Stomach smooth muscle (tissue), 2 donors: ENCODE results near the gene CHMP2A.

Experiments
- H3K27ac ChIP-seq: one replicate; pipeline ENCODE4 v1.7.0; 2013; ENCODE audit warnings: mild to moderate bottlenecking, low read length, inconsistent platforms
- H3K27me3 ChIP-seq, 2 donors: one replicate each; pipeline ENCODE4 v1.7.0; 2013; ENCODE audit warnings: low read length in 2 of 2; ENCODE audit not compliant: insufficient read depth in 2 of 2, control insufficient read depth in 1 of 2
- H3K36me3 ChIP-seq, 2 donors: one replicate each; pipeline ENCODE4 v1.7.0; 2013; ENCODE audit warnings: low read length in 2 of 2; ENCODE audit not compliant: control insufficient read depth in 2 of 2, insufficient read depth in 2 of 2
- H3K4me1 ChIP-seq: one replicate; pipeline ENCODE4 v1.7.0; 2013; ENCODE audit warnings: low read length; ENCODE audit not compliant: control insufficient read depth, insufficient read depth
- H3K4me3 ChIP-seq, 2 donors: one replicate each; pipeline ENCODE4 v1.7.0; 2013; ENCODE audit warnings: low read length in 2 of 2
- H3K9ac ChIP-seq, 2 donors: one replicate each; pipeline ENCODE4 v1.7.0; 2013; ENCODE audit warnings: low read length in 2 of 2, mild to moderate bottlenecking in 1 of 2
- H3K9me3 ChIP-seq, 2 donors: one replicate each; pipeline ENCODE4 v1.7.0; 2013; ENCODE audit warnings: low read length in 2 of 2; ENCODE audit not compliant: control insufficient read depth in 2 of 2
- donor health status: healthy.
- donor health status: Pancreatic carcinoma.

Gene CHMP2A

DNA sequence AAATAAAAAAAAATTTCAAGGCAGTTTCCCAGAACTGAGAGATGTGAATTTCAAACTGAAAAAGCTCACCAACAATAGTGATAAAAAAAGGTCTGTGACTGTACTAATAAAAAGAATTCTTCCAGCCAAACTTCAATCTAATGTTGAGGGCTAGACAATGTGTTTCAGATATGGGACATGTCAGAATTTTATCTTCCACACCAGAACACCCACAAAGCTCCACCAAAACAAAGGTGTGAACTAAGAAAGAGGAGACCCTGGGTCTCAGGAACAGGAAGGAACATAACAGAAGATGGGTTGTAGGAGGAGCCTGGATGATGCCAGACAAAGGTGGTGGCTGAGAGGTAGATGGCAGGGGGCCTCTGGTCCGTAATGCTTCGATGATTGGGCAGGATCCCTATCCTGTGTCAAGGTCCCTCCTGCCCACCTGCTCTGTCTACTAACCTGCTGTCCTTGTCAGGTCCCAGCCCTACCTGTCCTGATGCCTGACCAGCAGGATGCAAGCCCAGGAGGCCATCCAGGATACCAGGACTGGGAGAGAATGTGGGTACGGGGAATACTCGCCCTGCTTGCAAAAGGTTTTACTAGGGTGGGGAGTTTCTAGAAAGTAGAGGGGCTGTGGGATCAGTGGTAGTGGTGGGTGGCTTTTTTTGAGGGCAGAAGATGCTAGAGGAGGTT, 13.7 kb upstream of the CHMP2A start:
- Histone ChIP-seq H3K27me3 (no peaks in the 10 kb centered on the region), H3K27ac (no peak overlapping the region), H3K9ac (no peak overlapping the region), H3K4me3 (no peak overlapping the region), H3K36me3 (peaks cover 7 to 24% of the 10 kb centered on the region in 2 donors), H3K9me3 (no peaks in the 10 kb centered on the region), H3K4me1 (peaks cover 14% of the 10 kb centered on the region)

DNA sequence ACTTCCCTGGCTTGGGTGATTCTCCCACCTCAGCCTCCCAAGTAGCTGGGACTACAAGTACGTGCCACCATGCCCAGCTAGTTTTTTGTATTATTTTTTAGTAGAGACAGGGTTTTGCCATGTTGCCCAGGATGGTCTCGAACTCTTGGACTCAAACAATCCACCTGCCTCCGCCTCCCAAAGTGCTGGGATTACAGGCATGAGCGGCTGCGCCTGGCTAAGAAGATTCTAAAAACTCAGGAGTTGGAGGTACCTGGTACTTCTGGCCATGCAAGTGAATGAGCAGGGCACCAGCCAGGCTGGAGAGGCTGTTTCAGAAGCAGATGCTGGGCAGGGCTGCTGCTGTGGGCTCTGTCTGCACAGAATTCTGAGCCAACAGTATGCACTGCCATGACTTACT, 12.1 kb upstream of the CHMP2A start:
- peaks cover 20% of the 10 kb centered on the region for H3K4me1 ChIP-seq
- no peak overlapping the region for H3K27ac ChIP-seq
- H3K9me3 ChIP-seq: no peaks in the 10 kb centered on the region
- no peaks in the 10 kb centered on the region for H3K27me3 ChIP-seq
- H3K36me3 ChIP-seq: peaks cover 7 to 24% of the 10 kb centered on the region in 2 donors
- H3K4me3 ChIP-seq: no peak overlapping the region
- no peak overlapping the region for H3K9ac ChIP-seq

DNA sequence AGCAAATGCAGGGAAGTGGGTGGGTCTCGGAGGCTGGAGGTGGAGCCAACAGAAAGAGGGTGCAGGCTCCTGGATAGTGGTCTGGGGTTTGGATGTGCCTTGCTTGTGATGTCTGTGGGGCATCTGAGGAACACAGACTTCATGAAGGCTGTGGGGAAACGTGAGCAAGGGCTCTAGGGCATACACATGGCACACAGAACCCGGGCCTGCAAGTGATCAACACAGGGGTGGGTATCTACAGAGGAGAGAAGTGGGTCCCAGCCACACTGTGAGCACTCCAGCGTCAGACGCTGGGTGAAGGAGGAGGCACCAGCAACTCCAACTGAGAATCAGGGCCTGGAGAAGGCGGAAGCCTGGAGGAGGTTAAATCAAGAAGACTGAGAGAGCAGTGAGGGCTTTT, 8.9 kb upstream of the CHMP2A start:
- no peak overlapping the region for H3K27ac ChIP-seq
- no peak overlapping the region for H3K9ac ChIP-seq
- H3K36me3 ChIP-seq: peaks cover 0 to 7% of the 10 kb centered on the region in 2 donors
- no peaks in the 10 kb centered on the region for H3K27me3 ChIP-seq
- no peak overlapping the region for H3K4me3 ChIP-seq
- peaks cover 46% of the 10 kb centered on the region for H3K4me1 ChIP-seq
- H3K9me3 ChIP-seq: no peaks in the 10 kb centered on the region

DNA sequence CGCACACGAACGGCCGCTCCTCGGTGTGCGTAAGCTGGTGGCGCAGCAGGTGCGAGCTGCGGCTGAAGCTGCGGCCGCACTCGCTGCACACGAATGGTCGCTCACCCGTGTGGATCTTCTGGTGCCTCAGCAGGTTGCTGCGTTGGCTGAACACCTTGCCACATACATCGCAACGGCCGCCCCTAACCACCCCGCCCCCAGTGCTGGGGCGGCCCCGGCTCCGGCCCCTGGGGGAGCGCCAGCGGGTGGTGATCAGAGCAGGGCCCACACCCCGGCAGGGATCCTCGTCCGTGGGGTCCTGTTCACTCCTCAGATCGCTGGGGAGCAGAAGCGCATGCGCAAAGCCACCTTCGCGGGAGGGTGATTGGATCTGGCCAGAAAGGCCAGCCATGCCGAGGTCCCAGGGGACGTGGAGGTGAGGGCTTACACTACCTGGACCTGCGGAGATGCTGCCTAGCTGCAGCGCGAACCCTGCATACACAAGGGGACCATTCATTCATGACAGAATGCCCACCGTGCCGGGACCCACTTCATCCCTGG, 8.2 kb upstream of the CHMP2A start:
- Histone ChIP-seq H3K9me3 (no peaks in the 10 kb centered on the region), H3K4me1 (peaks cover 46% of the 10 kb centered on the region), H3K27ac (peak overlapping the region; percentile 80), H3K9ac (peak overlapping the region; percentile 58 to 79), H3K36me3 (peaks cover 0 to 5% of the 10 kb centered on the region in 2 donors), H3K4me3 (peak overlapping the region; percentile 75 to 77), H3K27me3 (no peaks in the 10 kb centered on the region)

DNA sequence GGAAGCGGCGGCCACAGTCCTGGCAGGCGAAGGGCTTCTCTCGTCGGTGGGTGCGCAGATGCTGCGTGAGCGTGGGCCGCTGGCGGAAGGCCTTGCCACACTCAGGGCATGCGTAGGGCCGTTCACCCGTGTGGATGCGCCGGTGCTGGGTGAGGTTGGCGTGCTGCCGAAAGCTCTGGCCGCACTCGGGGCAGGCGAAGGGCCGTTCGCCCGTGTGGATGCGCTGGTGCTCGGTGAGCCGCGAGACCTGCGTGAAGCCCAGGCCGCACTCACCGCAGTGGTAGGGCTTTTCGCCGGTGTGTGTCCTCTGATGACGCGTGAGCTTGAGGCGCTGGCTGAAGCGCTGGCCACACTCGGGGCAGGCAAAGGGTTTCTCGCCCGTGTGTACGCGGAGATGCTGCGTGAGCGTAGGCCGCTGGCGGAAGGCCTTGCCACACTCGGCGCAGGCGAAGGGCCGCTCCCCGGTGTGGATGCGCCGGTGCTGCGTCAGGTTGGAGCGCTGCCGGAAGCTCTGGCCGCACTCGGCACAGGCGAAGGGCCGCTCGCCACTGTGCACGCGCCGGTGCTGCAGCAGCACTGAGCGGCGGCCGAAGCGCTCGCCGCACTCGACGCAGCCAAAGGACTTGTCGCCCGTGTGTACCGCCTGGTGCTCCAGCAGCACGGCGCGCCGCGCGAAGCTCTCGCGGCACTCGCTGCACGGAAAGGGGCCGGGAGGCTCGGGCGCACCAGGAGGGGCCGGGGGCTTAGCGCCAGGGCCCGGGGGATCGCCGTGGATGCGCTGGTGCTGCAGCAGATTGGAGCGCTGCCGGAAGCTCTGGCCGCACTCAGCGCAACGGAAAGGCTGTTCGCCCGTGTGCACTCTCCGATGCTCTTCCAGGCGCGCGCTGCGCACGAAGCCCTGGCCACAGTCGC, 7.5 kb upstream of the CHMP2A start:
- H3K4me1 ChIP-seq: peaks cover 52% of the 10 kb centered on the region
- peak overlapping the region; percentile 75 to 77 for H3K4me3 ChIP-seq
- H3K9me3 ChIP-seq: no peaks in the 10 kb centered on the region
- peak overlapping the region; percentile 73 to 79 for H3K9ac ChIP-seq
- no peaks in the 10 kb centered on the region for H3K27me3 ChIP-seq
- H3K27ac ChIP-seq: peak overlapping the region; percentile 80
- peaks cover 0 to 3% of the 10 kb centered on the region in 2 donors for H3K36me3 ChIP-seq

DNA sequence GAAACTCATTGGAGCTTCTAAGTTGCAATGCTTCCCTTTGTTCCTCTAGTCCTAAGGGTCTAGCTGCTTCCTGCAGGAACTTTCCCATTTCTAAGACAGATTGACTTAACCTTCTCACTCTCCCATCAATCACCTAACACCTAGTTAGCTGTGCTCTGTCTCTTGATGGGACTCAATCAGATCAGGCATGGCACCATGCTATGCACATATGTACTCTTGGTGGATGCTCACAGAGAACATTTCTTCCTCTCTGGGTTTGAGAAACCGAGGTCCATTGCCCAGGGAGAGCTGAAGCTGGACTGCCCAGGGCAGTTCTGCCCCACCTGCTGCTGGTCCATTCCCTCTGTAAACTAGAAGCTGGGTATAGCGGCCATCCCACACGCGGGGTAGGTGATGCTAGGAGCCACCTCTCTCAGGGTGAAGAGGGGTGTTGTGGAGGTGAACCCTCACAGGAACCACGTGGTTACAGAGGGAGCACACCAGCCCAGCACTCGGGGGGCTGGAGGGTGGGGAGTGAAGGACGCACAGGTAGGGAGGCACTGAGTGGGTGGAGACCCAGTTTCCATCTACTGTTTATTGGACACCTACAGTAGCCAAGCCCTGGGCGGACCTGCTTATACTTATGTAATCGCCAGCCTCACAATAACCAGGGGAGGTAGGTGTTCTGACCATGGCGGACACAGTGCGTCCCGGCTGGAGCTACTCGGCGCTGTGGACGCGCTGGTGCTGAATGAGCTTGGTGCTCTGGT, 6.6 kb upstream of the CHMP2A start:
- Histone ChIP-seq H3K4me1 (peaks cover 61% of the 10 kb centered on the region), H3K9me3 (no peaks in the 10 kb centered on the region), H3K4me3 (peak overlapping the region; percentile 75 to 77), H3K27me3 (no peaks in the 10 kb centered on the region), H3K36me3 (peaks cover 2 to 5% of the 10 kb centered on the region in 2 donors), H3K9ac (peak overlapping the region; percentile 73 to 79), H3K27ac (peak overlapping the region; percentile 80)

DNA sequence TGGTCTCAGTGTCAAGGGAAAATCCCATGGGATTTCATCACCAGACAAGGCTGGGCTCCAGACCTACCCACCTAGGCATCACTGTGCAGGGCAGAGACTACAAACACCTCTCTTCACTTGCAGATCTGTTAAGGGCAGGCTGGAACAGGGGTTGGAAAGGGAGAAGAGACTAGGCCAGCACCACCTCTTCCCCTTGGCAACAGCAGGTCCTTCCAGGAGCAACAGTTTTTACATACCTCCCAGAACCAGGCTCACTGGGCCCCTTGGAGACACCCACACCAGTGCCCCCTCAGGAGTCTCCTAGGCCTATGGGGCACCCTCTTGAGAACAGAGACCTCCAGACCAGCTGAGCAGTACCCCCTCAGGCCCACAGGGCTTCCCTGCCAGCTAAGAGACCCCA, 6.0 kb upstream of the CHMP2A start:
- Histone ChIP-seq H3K4me3 (no peak overlapping the region), H3K4me1 (peaks cover 67% of the 10 kb centered on the region), H3K27ac (no peak overlapping the region), H3K9me3 (no peaks in the 10 kb centered on the region), H3K27me3 (no peaks in the 10 kb centered on the region), H3K9ac (no peak overlapping the region), H3K36me3 (peaks cover 8 to 9% of the 10 kb centered on the region in 2 donors)

DNA sequence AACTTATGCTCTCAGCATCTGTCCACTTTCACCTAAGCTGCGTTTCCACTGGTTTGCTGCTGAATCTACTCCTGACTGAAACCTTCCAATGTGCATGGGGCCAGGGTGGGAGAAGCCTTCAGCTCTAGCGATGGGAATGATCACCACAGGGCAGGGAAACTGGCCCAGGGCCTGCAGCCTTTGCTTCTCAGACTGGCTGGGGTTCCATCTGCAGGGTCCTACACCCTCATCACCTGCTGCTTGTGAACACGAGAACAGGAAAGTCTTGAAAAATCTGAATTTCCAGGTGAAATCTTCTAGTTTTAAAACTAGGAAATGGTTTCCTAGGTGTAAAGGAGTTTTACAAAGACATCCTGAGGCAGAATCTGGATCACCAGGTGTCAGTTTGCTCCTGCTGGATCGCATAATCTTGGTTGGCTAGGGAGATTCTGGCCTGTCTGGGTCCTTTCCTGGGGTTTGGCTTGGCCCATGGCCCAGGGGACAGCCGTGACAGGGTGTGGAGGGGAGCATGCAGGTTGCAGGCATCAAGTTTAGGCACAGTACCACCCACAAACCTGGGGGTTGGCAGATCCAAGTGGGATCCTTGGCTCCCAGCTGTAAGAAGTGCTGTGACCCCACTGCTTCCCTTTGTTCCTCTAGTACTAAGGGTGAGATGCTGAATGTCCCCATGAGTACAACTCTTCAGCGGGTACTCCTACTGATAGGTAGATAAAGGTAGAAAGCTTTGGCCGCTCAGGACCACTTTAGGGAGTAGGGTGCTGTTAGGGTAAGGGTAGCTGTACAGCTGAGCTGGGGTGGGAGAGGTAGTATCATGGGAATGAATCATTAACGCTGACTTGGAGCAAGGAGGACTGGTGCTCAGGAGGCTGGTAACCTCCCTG, 5.3 kb upstream of the CHMP2A start:
- Histone ChIP-seq H3K27me3 (no peaks in the 10 kb centered on the region), H3K9me3 (no peaks in the 10 kb centered on the region), H3K9ac (peak overlapping the region; percentile 42 to 100), H3K27ac (peak overlapping the region; percentile 99), H3K4me1 (peaks cover 71% of the 10 kb centered on the region), H3K36me3 (peaks cover 8 to 9% of the 10 kb centered on the region in 2 donors), H3K4me3 (peak overlapping the region; percentile 96 to 97)

DNA sequence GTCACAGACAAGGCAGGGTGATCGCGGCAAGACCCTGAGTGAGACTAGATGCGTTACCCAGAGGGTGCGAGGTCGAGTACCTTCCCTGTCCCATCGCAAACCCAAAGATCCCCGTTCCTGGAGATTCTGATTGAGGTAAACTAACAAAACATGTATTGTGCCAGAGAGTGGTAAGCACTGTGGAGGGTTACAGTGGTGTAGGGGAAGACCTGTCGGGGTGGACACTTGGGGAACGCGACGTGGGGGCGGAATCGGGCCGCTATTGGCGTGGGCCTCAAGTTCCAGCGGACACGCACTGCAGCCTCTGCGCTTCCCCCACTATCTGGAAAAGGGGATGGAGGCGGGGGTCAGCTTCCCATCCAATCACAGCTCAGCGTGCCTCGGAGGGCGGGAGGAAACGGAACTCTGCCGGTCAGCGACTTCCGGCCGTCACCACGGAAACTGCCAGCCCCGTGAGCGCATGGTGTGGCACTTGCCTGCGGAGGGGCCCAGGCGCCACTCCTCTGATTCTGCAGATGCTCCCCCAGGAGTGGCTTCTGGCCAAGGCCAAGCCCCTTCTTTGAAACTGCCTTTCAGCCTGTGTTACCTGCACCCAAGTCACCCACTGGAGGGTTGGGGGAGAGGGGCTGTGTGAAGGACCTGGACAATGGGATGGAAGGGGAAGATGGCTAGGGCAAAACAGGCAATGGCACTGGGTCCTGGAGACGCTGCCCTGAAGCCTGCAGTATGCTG, 4.5 kb upstream of the CHMP2A start:
- peaks cover 8 to 9% of the 10 kb centered on the region in 2 donors for H3K36me3 ChIP-seq
- H3K9ac ChIP-seq: peak overlapping the region; percentile 99 to 100
- no peaks in the 10 kb centered on the region for H3K9me3 ChIP-seq
- peaks cover 74% of the 10 kb centered on the region for H3K4me1 ChIP-seq
- peak overlapping the region; percentile 99 for H3K27ac ChIP-seq
- peak overlapping the region; percentile 96 to 97 for H3K4me3 ChIP-seq
- H3K27me3 ChIP-seq: no peaks in the 10 kb centered on the region
